ENCODE results near the gene SYT4.
A peak's percentile ranks its signal among the peaks of the same experiment; 100 is the strongest.
"Not testable (repeated sequence)": the region's sequence is repeated elsewhere in the genome, so short reads cannot be mapped to it uniquely, and the experiment has no call there.

The SYT4 gene

GRCh38 chr18:43277164-43277600 is at the start of gene SYT4:
TSS of gene SYT4 (minus strand) at chr18:43277490. CDS start at chr18:43277281, 209 bp downstream.
- DNase-seq, result peak; percentile 92

GRCh38 chr18:43322132-43322531 is 44.8 kb upstream of the SYT4 start:
- no peak for DNase-seq

- no peak for DNase-seq
These were observed 37.7 kb upstream of the SYT4 start for GRCh38 chr18:43314941-43315340.

GRCh38 chr18:43312891-43313290 is 35.6 kb upstream of the SYT4 start:
- DNase-seq, result no peak

- no peak for DNase-seq
These were observed 32.9 kb upstream of the SYT4 start for GRCh38 chr18:43310239-43310638.

GRCh38 chr18:43303376-43303775 is 26.1 kb upstream of the SYT4 start:
- DNase-seq, result no peak

- DNase-seq, result not testable (repeated sequence)
These were observed 8.9 kb upstream of the SYT4 start for GRCh38 chr18:43286187-43286586.

- DNase-seq, result no peak
These were observed 6.0 kb upstream of the SYT4 start for GRCh38 chr18:43283299-43283698.

- DNase-seq, result peak; percentile 96
These were observed 1.9 kb upstream of the SYT4 start for GRCh38 chr18:43279015-43279744.

- DNase-seq, result no peak
These were observed 1.1 kb upstream of the SYT4 start for GRCh38 chr18:43278355-43278754.

GRCh38 chr18:43276491-43276890 is 799 bp downstream of the SYT4 start:
- no peak for DNase-seq

- DNase-seq, result no peak
These were observed 1.7 kb downstream of the SYT4 start for GRCh38 chr18:43275546-43275945.

GRCh38 chr18:43274526-43274925 is 2.8 kb downstream of the SYT4 start:
- DNase-seq, result no peak

- no peak for DNase-seq
These were observed 5.5 kb downstream of the SYT4 start for GRCh38 chr18:43271593-43272432.

- DNase-seq, result no peak
These were observed 9.5 kb downstream of the SYT4 start for GRCh38 chr18:43267818-43268217.

- DNase-seq, result no peak
These were observed 11.8 kb downstream of the SYT4 start for GRCh38 chr18:43265465-43265864.

- no peak for DNase-seq
These were observed 28.6 kb downstream of the SYT4 start for GRCh38 chr18:43248610-43249249.

GRCh38 chr18:43247944-43248343 is 29.3 kb downstream of the SYT4 start:
- DNase-seq, result no peak

- DNase-seq, result no peak
These were observed 38.9 kb downstream of the SYT4 start for GRCh38 chr18:43238429-43238828.

- no peak for DNase-seq
These were observed 40.4 kb downstream of the SYT4 start for GRCh38 chr18:43236921-43237320.

- DNase-seq, result no peak
These were observed 42.4 kb downstream of the SYT4 start for GRCh38 chr18:43234889-43235288.

- no peak for DNase-seq
These were observed 54.8 kb downstream of the SYT4 start for GRCh38 chr18:43222501-43222900.

GRCh38 chr18:43220691-43221090 is 56.6 kb downstream of the SYT4 start:
- DNase-seq, result no peak

Measured in SHP77 treated with DMSO at 0.1 percent for 48 hours (cell line).